ENCODE measurements around the gene MEG3. TPM values are rescaled to one million over a fixed set of nuclear protein-coding genes. Genes with fewer than 3 reads are reported as not detected.
"Not testable (repeated sequence)": the region's sequence is repeated elsewhere in the genome, so short reads cannot be mapped to it uniquely, and the experiment has no call there.

The MEG3 gene
- total RNA-seq, 3 donors from 2014 or later (not counting 1 experiment from before 2014, with no cell fraction given), result 1.0 to 6.6 (median 1.9) TPM

GRCh38 chr14:100791995-100792394 is 33.9 kb upstream of the MEG3 start:
- Mint-ChIP-seq H3K4me3 (no peak overlapping the region), H3K27me3 (ENCODE audit: low read depth in 2 of 2) (peaks cover 0 to 3% of the 10 kb centered on the region in 2 donors), H3K9me3 (no peaks in the 10 kb centered on the region), H3K27ac (no peak overlapping the region), H3K4me1 (no peaks in the 10 kb centered on the region), H3K36me3 (no peaks in the 10 kb centered on the region)
- Histone ChIP-seq H3K27me3 (ENCODE audit: control insufficient read depth, insufficient read depth, low read length) (no peaks in the 10 kb centered on the region), H3K36me3 (ENCODE audit: control insufficient read depth, insufficient read depth, low read length) (no peaks in the 10 kb centered on the region), H3K4me3 (ENCODE audit: low read length) (no peak overlapping the region), H3K9me3 (ENCODE audit: control insufficient read depth, insufficient read depth, low read length) (no peaks in the 10 kb centered on the region), H3K27ac (ENCODE audit: low read length) (no peak overlapping the region), H3K4me1 (ENCODE audit: control insufficient read depth, insufficient read depth, low read length) (no peaks in the 10 kb centered on the region)
- 88% methylated on average over 13 of the region's 13 CpGs for WGBS (ENCODE audit: insufficient coverage)
- DNase-seq (no peak), ATAC-seq (no peak)
- no peak for TF ChIP-seq CTCF (IDR thresholded peaks at IDR 0.05)
- intact Hi-C loops (cut with micrococcal nuclease), result no loop called here

GRCh38 chr14:100796946-100797345 is 29.0 kb upstream of the MEG3 start:
- Mint-ChIP-seq H3K27me3 (ENCODE audit: low read depth in 2 of 2) (peaks cover 6 to 14% of the 10 kb centered on the region in 2 donors), H3K4me1 (peaks cover 4 to 10% of the 10 kb centered on the region in 2 donors), H3K9me3 (no peaks in the 10 kb centered on the region), H3K4me3 (no peak overlapping the region), H3K36me3 (no peaks in the 10 kb centered on the region), H3K27ac (no peak overlapping the region)
- WGBS (ENCODE audit: insufficient coverage), result 92% methylated on average over 2 of the region's 4 CpGs
- no peak overlapping the region for H3K4me3 ChIP-seq (ENCODE audit: low read length)
- no peaks in the 10 kb centered on the region for H3K9me3 ChIP-seq (ENCODE audit: control insufficient read depth, insufficient read depth, low read length)
- no peak for TF ChIP-seq CTCF (IDR thresholded peaks at IDR 0.05)
- H3K27me3 ChIP-seq (ENCODE audit: control insufficient read depth, insufficient read depth, low read length), result no peaks in the 10 kb centered on the region
- DNase-seq (no peak), ATAC-seq (no peak)
- no peaks in the 10 kb centered on the region for H3K36me3 ChIP-seq (ENCODE audit: control insufficient read depth, insufficient read depth, low read length)
- no peak overlapping the region for H3K27ac ChIP-seq (ENCODE audit: low read length)
- intact Hi-C loops (cut with micrococcal nuclease), result no loop called here
- no peaks in the 10 kb centered on the region for H3K4me1 ChIP-seq (ENCODE audit: control insufficient read depth, insufficient read depth, low read length)

GRCh38 chr14:100800041-100800440 is 25.9 kb upstream of the MEG3 start:
- WGBS (ENCODE audit: insufficient coverage), result 65% methylated on average over 2 of the region's 4 CpGs
- Histone ChIP-seq H3K4me3 (ENCODE audit: low read length) (no peak overlapping the region), H3K27ac (ENCODE audit: low read length) (no peak overlapping the region), H3K36me3 (ENCODE audit: control insufficient read depth, insufficient read depth, low read length) (no peaks in the 10 kb centered on the region), H3K27me3 (ENCODE audit: control insufficient read depth, insufficient read depth, low read length) (no peaks in the 10 kb centered on the region), H3K4me1 (ENCODE audit: control insufficient read depth, insufficient read depth, low read length) (no peaks in the 10 kb centered on the region), H3K9me3 (ENCODE audit: control insufficient read depth, insufficient read depth, low read length) (no peaks in the 10 kb centered on the region)
- Mint-ChIP-seq H3K27ac (no peak overlapping the region), H3K27me3 (ENCODE audit: low read depth in 2 of 2) (peaks cover 3 to 14% of the 10 kb centered on the region in 2 donors), H3K36me3 (no peaks in the 10 kb centered on the region), H3K9me3 (no peaks in the 10 kb centered on the region), H3K4me1 (peaks cover 4 to 10% of the 10 kb centered on the region in 2 donors), H3K4me3 (no peak overlapping the region)
- no peak for TF ChIP-seq CTCF (IDR thresholded peaks at IDR 0.05)
- intact Hi-C loops (cut with micrococcal nuclease), result no loop called here
- ATAC-seq (no peak), DNase-seq (no peak)

GRCh38 chr14:100801433-100801832 is 24.5 kb upstream of the MEG3 start:
- H3K27me3 Mint-ChIP-seq (ENCODE audit: low read depth in 2 of 2), result peaks cover 3 to 14% of the 10 kb centered on the region in 2 donors
- H3K27ac ChIP-seq (ENCODE audit: low read length); DNase-seq; H3K4me1 ChIP-seq (ENCODE audit: control insufficient read depth, insufficient read depth, low read length); H3K4me3 ChIP-seq (ENCODE audit: low read length); H3K36me3 Mint-ChIP-seq; H3K27me3 ChIP-seq (ENCODE audit: control insufficient read depth, insufficient read depth, low read length); ATAC-seq; H3K9me3 Mint-ChIP-seq; H3K9me3 ChIP-seq (ENCODE audit: control insufficient read depth, insufficient read depth, low read length); H3K4me1 Mint-ChIP-seq; intact Hi-C loops (cut with micrococcal nuclease); H3K4me3 Mint-ChIP-seq; H3K36me3 ChIP-seq (ENCODE audit: control insufficient read depth, insufficient read depth, low read length); H3K27ac Mint-ChIP-seq: not testable (repeated sequence)
- 85% methylated on average over 9 of the region's 9 CpGs for WGBS (ENCODE audit: insufficient coverage)

Data from natural killer cell (primary cell).